K562 (cell line): ENCODE data around the gene PTH2. TPM values are rescaled to one million over a fixed set of nuclear protein-coding genes. Genes with fewer than 3 reads are reported as not detected.
A peak's percentile ranks its signal among the peaks of the same experiment; 100 is the strongest.

Experiments
- ATF6 ChIP-seq: sonication (generic); formaldehyde crosslinking; IDR thresholded peaks from 2 replicates; pipeline ENCODE4 v1.4.0; 2020; ENCODE audit warnings: mild to moderate bottlenecking, missing genetic modification reagents
- BACH1 ChIP-seq: fragments of 200-800 bp; sonication (Bioruptor generic); IDR thresholded peaks from 2 replicates; pipeline ENCODE4 v1.6.1; 2016; ENCODE audit warnings: missing genetic modification characterization, missing compliant biosample characterization
- FOXJ2 ChIP-seq: fragments of 200-800 bp; sonication (Bioruptor generic); IDR thresholded peaks from 2 replicates; pipeline ENCODE4 v1.6.1; 2016; ENCODE audit warnings: missing genetic modification characterization, missing compliant biosample characterization
- FOXJ3 ChIP-seq: sonication (generic); formaldehyde crosslinking; IDR thresholded peaks from 2 replicates; pipeline ENCODE4 v1.4.0; 2020; ENCODE audit warnings: mild to moderate bottlenecking, missing genetic modification reagents
- KDM2B ChIP-seq: fragments of 250-450 bp; sonication (Bioruptor Pico); IDR thresholded peaks from 2 replicates; pipeline ENCODE4 v1.8.0; 2021; ENCODE audit warnings: mild to moderate bottlenecking, moderate library complexity
- NFATC3 ChIP-seq: fragments of 450-650 bp; IDR thresholded peaks from 2 replicates; pipeline ENCODE4 v1.6.1; 2017; ENCODE audit warnings: mild to moderate bottlenecking
- PATZ1 ChIP-seq: fragments of 250-450 bp; sonication (Bioruptor Pico); IDR thresholded peaks from 2 replicates; pipeline ENCODE4 v1.5.0; 2020; ENCODE audit warnings: mild to moderate bottlenecking, borderline replicate concordance
- POLR3A ChIP-seq: IDR thresholded peaks from 2 replicates; pipeline ENCODE4 v1.6.1; 2011; ENCODE audit warnings: borderline replicate concordance, mild to moderate bottlenecking, moderate library complexity; ENCODE audit not compliant: insufficient read length, insufficient read depth; ENCODE audit errors: extremely low read depth
- RAD51 ChIP-seq: fragments of 450-650 bp; IDR thresholded peaks from 2 replicates; pipeline ENCODE4 v1.7.1; 2016; ENCODE audit warnings: low read depth, mild to moderate bottlenecking, borderline replicate concordance
- SREBF2 ChIP-seq: sonication (generic); formaldehyde crosslinking; IDR thresholded peaks from 2 replicates; pipeline ENCODE4 v1.4.0; 2020; ENCODE audit warnings: mild to moderate bottlenecking, missing genetic modification reagents
- THRA ChIP-seq: fragments of 450-650 bp; IDR thresholded peaks from 2 replicates; pipeline ENCODE4 v1.6.1; 2017; ENCODE audit warnings: mild to moderate bottlenecking, moderate library complexity
- THRAP3 ChIP-seq: fragments of 450-650 bp; IDR thresholded peaks from 2 replicates; pipeline ENCODE4 v1.6.1; 2016; ENCODE audit warnings: mild to moderate bottlenecking, inconsistent platforms, borderline replicate concordance
- THRB ChIP-seq: fragments of 450-650 bp; formaldehyde crosslinking; conservative IDR thresholded peaks from 2 replicates; pipeline ENCODE4 v1.4.0; 2022; ENCODE audit warnings: mild to moderate bottlenecking, missing genetic modification characterization
- ZHX1 ChIP-seq: fragments of 150-350 bp; conservative IDR thresholded peaks from 2 replicates; pipeline ENCODE4 v1.6.1; 2014; ENCODE audit warnings: low read length
- ZNF41 ChIP-seq: fragments of 250-450 bp; sonication (Bioruptor Pico); conservative IDR thresholded peaks from 2 replicates; pipeline ENCODE4 v1.4.0; 2020; ENCODE audit warnings: mild to moderate bottlenecking
- ZNF551 ChIP-seq: fragments of 250-450 bp; sonication (Bioruptor Pico); IDR thresholded peaks from 2 replicates; pipeline ENCODE4 v1.5.0; 2021; ENCODE audit warnings: mild to moderate bottlenecking, moderate library complexity
- ZNF584 ChIP-seq: fragments of 200-800 bp; sonication (Bioruptor generic); IDR thresholded peaks from 2 replicates; pipeline ENCODE4 v1.6.1; 2016; ENCODE audit warnings: low read depth, mild to moderate bottlenecking, missing genetic modification characterization, missing compliant biosample characterization
- ZNF780A ChIP-seq: fragments of 250-450 bp; sonication (Bioruptor Pico); IDR thresholded peaks from 2 replicates; pipeline ENCODE4 v1.5.0; 2021; ENCODE audit warnings: mild to moderate bottlenecking
- polyA plus RNA-seq, 8 experiments: library from polyadenylated mRNA; depleted of rRNA in 4 of 8; stranded (reverse) in 5 of 8; unstranded in 3 of 8; fragments of >200 nt; fragmentation: Nextera tagmentation in 2 of 8; fragmentation: Illumina TruSeq in 1 of 8; extraction: Ambion mirVana in 2 of 8; extraction: Trizol in 1 of 8; gene quantifications; 2 replicates each; pipeline versions ENCODE4 v1.2.1 to v1.2.3, GENCODE V29; 2011 to 2014; ENCODE audit warnings: inconsistent platforms in 1 of 8, missing spikeins in 1 of 8
- total RNA-seq, 7 experiments: library from RNA; depleted of rRNA in 6 of 7; stranded (reverse); fragments of >200 nt in 6 of 7; fragmentation: Illumina TruSeq in 2 of 7; extraction: Trizol in 2 of 7; gene quantifications; 2 replicates each; pipeline versions ENCODE4 v1.2.1 to v1.2.3, GENCODE V29; 2011 to 2021; ENCODE audit warnings: low replicate concordance in 1 of 7

The PTH2 gene
- total and polyA plus RNA-seq, 9 of the 15 experiments (the other 6 are each of a cell fraction or from before 2014, with no cell fraction given), result 1.3 TPM; not detected in 8

- no peak for TF ChIP-seq PATZ1 (CRISPR knock-in tag)
- no peak for TF ChIP-seq KDM2B (CRISPR knock-in tag)
- TF ChIP-seq ZNF551 (CRISPR knock-in tag), result no peak
- TF ChIP-seq THRB, result peak; percentile 74; the same call in 1 of the 2 replicates
- TF ChIP-seq BACH1 (tag), result no peak
- TF ChIP-seq FOXJ3, result no peak
- no peak for TF ChIP-seq SREBF2 (CRISPR knock-in tag)
- no peak for TF ChIP-seq ZNF584 (CRISPR knock-in tag)
- no peak for TF ChIP-seq THRAP3
- TF ChIP-seq ATF6 (CRISPR knock-in tag), result peak; percentile 66; the same call in 1 of the 2 replicates
- TF ChIP-seq ZNF780A (CRISPR knock-in tag), result no peak; the same call in 1 of the 2 replicates
- TF ChIP-seq RAD51, result peak; percentile 91
- peak; percentile 2 for TF ChIP-seq POLR3A
- no peak for TF ChIP-seq ZHX1
- no peak for TF ChIP-seq THRA
- TF ChIP-seq FOXJ2 (tag), result peak; percentile 74; the same call in 1 of the 2 replicates
- TF ChIP-seq NFATC3, result no peak
- no peak for TF ChIP-seq ZNF41 (CRISPR knock-in tag)
These were observed 29.9 kb upstream of the PTH2 start, which contains the start of gene ALDH16A1 (continued) for GRCh38 chr19:49453013-49453756.
